OCI-LY1 (cell line): Measurements from ENCODE around the gene OR2T10.
"Not testable (repeated sequence)": the region's sequence is repeated elsewhere in the genome, so short reads cannot be mapped to it uniquely, and the experiment has no call there.

Source experiments
- H2AFZ ChIP-seq: fragments of 200-600 bp; sonication (generic), shearing (Covaris generic); 2 replicates; pipeline ENCODE4 v1.6.0; 2014; ENCODE audit warnings: antibody characterized with exemption, mild to moderate bottlenecking, low read length
- H3F3A ChIP-seq: fragments of 200-600 bp; sonication (generic), shearing (Covaris generic); 2 replicates; pipeline ENCODE4 v1.6.0; 2014; ENCODE audit warnings: mild to moderate bottlenecking, antibody characterized with exemption, low read length, moderate library complexity; ENCODE audit not compliant: insufficient read depth
- H3K27ac ChIP-seq: fragments of 200-600 bp; sonication (generic); 2 replicates; pipeline ENCODE4 v1.5.1; 2014; ENCODE audit warnings: low read length, mixed run types, mild to moderate bottlenecking, low read depth; ENCODE audit not compliant: poor library complexity, severe bottlenecking
- H3K27me3 ChIP-seq: fragments of 200-600 bp; sonication (generic); 2 replicates; pipeline ENCODE4 v1.6.0; 2014; ENCODE audit warnings: antibody characterized with exemption, mild to moderate bottlenecking, low read length, moderate library complexity; ENCODE audit not compliant: insufficient read depth
- H3K36me3 ChIP-seq: fragments of 200-600 bp; sonication (generic); 2 replicates; pipeline ENCODE4 v1.6.1; 2014; ENCODE audit warnings: mild to moderate bottlenecking, antibody characterized with exemption, low read length, moderate library complexity, mixed read lengths; ENCODE audit not compliant: insufficient read depth
- H3K4me1 ChIP-seq: fragments of 200-600 bp; sonication (generic); 2 replicates; pipeline ENCODE4 v1.5.1; 2014; ENCODE audit warnings: mild to moderate bottlenecking, low read length, moderate library complexity; ENCODE audit not compliant: insufficient read depth, severe bottlenecking
- H3K4me2 ChIP-seq: fragments of 200-600 bp; sonication (generic), shearing (Covaris generic); 2 replicates; pipeline ENCODE4 v1.6.1; 2014; ENCODE audit warnings: low read length
- H3K4me3 ChIP-seq: fragments of 200-600 bp; sonication (generic); 2 replicates; pipeline ENCODE4 v1.5.1; 2014; ENCODE audit warnings: low read length, low read depth, mild to moderate bottlenecking, mixed read lengths; ENCODE audit not compliant: poor library complexity, severe bottlenecking
- H3K79me2 ChIP-seq: fragments of 200-600 bp; shearing (Covaris generic); 2 replicates; pipeline ENCODE4 v1.6.1; 2016; ENCODE audit warnings: mixed run types, low read length, mixed read lengths; ENCODE audit not compliant: insufficient read depth
- H3K9ac ChIP-seq: fragments of 200-600 bp; sonication (generic), shearing (Covaris generic); 2 replicates; pipeline ENCODE4 v1.6.1; 2014; ENCODE audit warnings: mild to moderate bottlenecking, low read length, mixed read lengths
- H3K9me2 ChIP-seq: fragments of 200-600 bp; sonication (generic), shearing (Covaris generic); 2 replicates; pipeline ENCODE4 v1.6.1; 2014; ENCODE audit warnings: low read depth, mild to moderate bottlenecking, low read length, mixed read lengths
- H3K9me3 ChIP-seq: fragments of 200-600 bp; shearing (Covaris generic); 2 replicates; pipeline ENCODE4 v1.6.1; 2014; ENCODE audit warnings: low read length, mixed read lengths
- H4K20me1 ChIP-seq: fragments of 200-600 bp; sonication (generic), shearing (Covaris generic); 2 replicates; pipeline ENCODE4 v1.6.0; 2016; ENCODE audit warnings: mild to moderate bottlenecking, low read length; ENCODE audit not compliant: insufficient read depth

Gene OR2T10

GRCh38 chr1:248572049-248572448 is 25.5 kb downstream of the OR2T10 start:
- not testable (repeated sequence) for H3K27me3 ChIP-seq, H3K4me3 ChIP-seq, H3F3A ChIP-seq, H2AFZ ChIP-seq, H3K4me2 ChIP-seq, H3K9me3 ChIP-seq, H3K27ac ChIP-seq, H4K20me1 ChIP-seq, H3K9ac ChIP-seq, H3K9me2 ChIP-seq, H3K79me2 ChIP-seq, H3K4me1 ChIP-seq, H3K36me3 ChIP-seq

- H3K4me3 ChIP-seq, H3K9ac ChIP-seq, H2AFZ ChIP-seq, H3K4me1 ChIP-seq, H3K27me3 ChIP-seq, H3K79me2 ChIP-seq, H3F3A ChIP-seq, H3K9me3 ChIP-seq, H3K9me2 ChIP-seq, H4K20me1 ChIP-seq, H3K4me2 ChIP-seq, H3K27ac ChIP-seq, H3K36me3 ChIP-seq: not testable (repeated sequence)
These were observed 26.7 kb downstream of the OR2T10 start for GRCh38 chr1:248570811-248571210.

GRCh38 chr1:248569049-248569448 is 28.5 kb downstream of the OR2T10 start:
- not testable (repeated sequence) for H3K27ac ChIP-seq, H4K20me1 ChIP-seq, H3K4me3 ChIP-seq, H2AFZ ChIP-seq, H3K9me3 ChIP-seq, H3K4me1 ChIP-seq, H3K4me2 ChIP-seq, H3K27me3 ChIP-seq, H3K9me2 ChIP-seq, H3K36me3 ChIP-seq, H3K9ac ChIP-seq, H3K79me2 ChIP-seq, H3F3A ChIP-seq

- H3K27me3 ChIP-seq, H3K27ac ChIP-seq, H3K36me3 ChIP-seq, H3K4me3 ChIP-seq, H3K4me1 ChIP-seq, H2AFZ ChIP-seq, H4K20me1 ChIP-seq, H3K79me2 ChIP-seq, H3F3A ChIP-seq, H3K9ac ChIP-seq, H3K9me3 ChIP-seq, H3K9me2 ChIP-seq, H3K4me2 ChIP-seq: not testable (repeated sequence)
These were observed 31.7 kb downstream of the OR2T10 start for GRCh38 chr1:248565530-248566373.

- H3K27me3 ChIP-seq, H4K20me1 ChIP-seq, H3K4me2 ChIP-seq, H3F3A ChIP-seq, H3K9me3 ChIP-seq, H3K4me3 ChIP-seq, H3K27ac ChIP-seq, H3K36me3 ChIP-seq, H3K79me2 ChIP-seq, H3K9ac ChIP-seq, H3K4me1 ChIP-seq, H3K9me2 ChIP-seq, H2AFZ ChIP-seq: not testable (repeated sequence)
These were observed 34.8 kb downstream of the OR2T10 start, which contains the start of gene OR2T29 for GRCh38 chr1:248562672-248563071. TSS of gene OR2T29 (minus strand) at chr1:248562772. CDS start at chr1:248559491, 3,281 bp downstream.

- not testable (repeated sequence) for H3K4me3 ChIP-seq, H3K27me3 ChIP-seq, H3K9ac ChIP-seq, H3K9me3 ChIP-seq, H3K9me2 ChIP-seq, H3K4me1 ChIP-seq, H3K36me3 ChIP-seq, H4K20me1 ChIP-seq, H3F3A ChIP-seq, H2AFZ ChIP-seq, H3K4me2 ChIP-seq, H3K79me2 ChIP-seq, H3K27ac ChIP-seq
These were observed 46.5 kb downstream of the OR2T10 start for GRCh38 chr1:248551027-248551426.

- H3K4me1 ChIP-seq, H4K20me1 ChIP-seq, H3K9me2 ChIP-seq, H3K36me3 ChIP-seq, H3K27ac ChIP-seq, H3K27me3 ChIP-seq, H3K4me2 ChIP-seq, H3F3A ChIP-seq, H3K9ac ChIP-seq, H2AFZ ChIP-seq, H3K9me3 ChIP-seq, H3K79me2 ChIP-seq, H3K4me3 ChIP-seq: not testable (repeated sequence)
These were observed 50.1 kb downstream of the OR2T10 start for GRCh38 chr1:248547383-248547782.
